Activated CD8-positive, alpha-beta T cell treated with anti-CD3 and anti-CD28 coated beads, Interleukin-2, amount 10 ng/mL, durations not matched to agents 7 days and 5 days (primary cell): Measurements from ENCODE around the gene NPFF. TPM values are rescaled to one million over a fixed set of nuclear protein-coding genes. Genes with fewer than 3 reads are reported as not detected.
A peak's percentile ranks its signal among the peaks of the same experiment; 100 is the strongest.

ENCODE experiments used
- ATAC-seq: fragments of 150-1000 bp; cut with Tn5 transposase; one replicate; pipeline ENCODE4 v1.10.0; 2021; ENCODE audit warnings: moderate library complexity
- CTCF ChIA-PET: fragments of 350-600 bp; sonication (Branson Sonifier 250); formaldehyde crosslinking; loops from one replicate; lab custom pipeline; 2021; ENCODE audit warnings: antibody characterized with exemption; lab: Charles Lee
- POLR2A ChIA-PET: fragments of 350-600 bp; sonication (Branson Sonifier 250); formaldehyde crosslinking; loops from one replicate; lab custom pipeline; 2021; ENCODE audit warnings: antibody characterized with exemption; lab: Charles Lee
- DNase-seq: peaks from one replicate; pipeline ENCODE4 v3.0.0-alpha.2; 2020
- H3K27ac Mint-ChIP-seq: one replicate; pipeline ENCODE4 v1.8.0; 2021; ENCODE audit warnings: mild to moderate bottlenecking, mixed read lengths
- H3K27me3 Mint-ChIP-seq: one replicate; pipeline ENCODE4 v1.8.0; 2021; ENCODE audit warnings: low read depth, mixed read lengths
- H3K36me3 Mint-ChIP-seq: one replicate; pipeline ENCODE4 v1.8.0; 2021; ENCODE audit warnings: low read depth, mixed read lengths
- H3K4me1 Mint-ChIP-seq: one replicate; pipeline ENCODE4 v1.8.0; 2021; ENCODE audit warnings: low read depth, mixed read lengths
- H3K4me3 Mint-ChIP-seq: one replicate; pipeline ENCODE4 v1.8.0; 2021; ENCODE audit warnings: mild to moderate bottlenecking, mixed read lengths
- H3K9me3 Mint-ChIP-seq: one replicate; pipeline ENCODE4 v1.8.0; 2022; ENCODE audit warnings: mixed read lengths; ENCODE audit not compliant: insufficient read depth
- total RNA-seq, 2 experiments: library from RNA; stranded (reverse); gene quantifications; one replicate each; pipeline ENCODE4 v1.2.3, GENCODE V29; 2021

The NPFF gene
- total RNA-seq, 2 experiments from 2014 or later: not detected

DNA sequence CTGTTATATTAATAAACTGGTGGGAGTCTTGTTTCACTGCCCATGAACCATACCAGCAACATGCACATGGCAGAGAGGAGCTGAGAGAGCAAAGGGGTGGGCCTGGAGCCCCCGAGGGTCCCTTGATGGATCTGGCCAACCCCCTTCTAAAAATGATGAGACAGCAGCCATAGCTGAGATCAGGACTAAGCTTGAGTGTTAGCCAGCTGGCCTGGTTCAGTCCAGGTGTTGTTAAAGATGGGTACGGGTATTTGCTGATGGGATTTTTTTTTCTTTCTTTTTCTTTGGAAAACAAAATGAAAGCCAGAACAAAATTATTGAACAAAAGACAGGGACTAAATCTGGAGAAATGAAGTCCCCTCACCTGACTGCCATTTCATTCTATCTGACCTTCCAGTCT is 39.4 kb downstream of the NPFF start:
- DNase-seq: no peak
- Mint-ChIP-seq H3K27ac (no peak overlapping the region), H3K27me3 (no peaks in the 10 kb centered on the region), H3K36me3 (peaks cover 81% of the 10 kb centered on the region), H3K4me3 (no peak overlapping the region), H3K9me3 (no peaks in the 10 kb centered on the region), H3K4me1 (peaks cover 25% of the 10 kb centered on the region)
- no peak for ATAC-seq
- ChIA-PET CTCF (interaction anchor here (0.6 to 1.6 kb wide), 4 partner anchors 9 to 115 kb away, joined by 3 to 7 read pairs (median 4); no protein-coding TSS in a partner anchor), POLR2A (interaction anchor here (1.0 kb wide), 1 partner anchor 9 kb away, joined by 5 read pairs; no protein-coding TSS in a partner anchor)

DNA sequence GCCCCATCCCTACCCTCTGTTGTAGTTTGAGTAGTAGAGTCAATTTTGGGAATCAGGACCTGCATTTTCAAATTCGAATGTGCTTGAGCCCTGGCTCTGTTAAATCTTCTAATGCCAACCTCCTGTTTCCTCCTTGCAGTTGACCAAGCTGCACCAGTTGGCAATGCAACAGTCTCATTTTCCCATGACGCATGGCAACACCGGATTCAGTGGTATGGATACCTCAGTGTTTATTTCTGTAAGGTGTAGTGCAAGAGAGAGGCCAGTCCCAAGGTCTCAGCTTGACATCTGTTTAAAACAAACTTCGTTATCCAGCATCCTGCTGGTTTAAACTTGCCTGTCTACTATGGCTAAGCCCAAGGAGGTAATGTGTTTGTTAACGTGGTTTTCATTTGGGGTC is 40.2 kb downstream of the NPFF start:
- no peak overlapping the region for H3K4me3 Mint-ChIP-seq
- H3K9me3 Mint-ChIP-seq: no peaks in the 10 kb centered on the region
- no peaks in the 10 kb centered on the region for H3K27me3 Mint-ChIP-seq
- ATAC-seq: no peak
- ChIA-PET CTCF (interaction anchor here (3.1 kb wide), 1 partner anchor 9 kb away, joined by 15 read pairs; no protein-coding TSS in a partner anchor), POLR2A (interaction anchor here (1.0 kb wide), 1 partner anchor 8 kb away, joined by 5 read pairs; no protein-coding TSS in a partner anchor)
- peak overlapping the region; percentile 5 for H3K27ac Mint-ChIP-seq
- H3K36me3 Mint-ChIP-seq: peaks cover 82% of the 10 kb centered on the region
- H3K4me1 Mint-ChIP-seq: peaks cover 25% of the 10 kb centered on the region
- no peak for DNase-seq

DNA sequence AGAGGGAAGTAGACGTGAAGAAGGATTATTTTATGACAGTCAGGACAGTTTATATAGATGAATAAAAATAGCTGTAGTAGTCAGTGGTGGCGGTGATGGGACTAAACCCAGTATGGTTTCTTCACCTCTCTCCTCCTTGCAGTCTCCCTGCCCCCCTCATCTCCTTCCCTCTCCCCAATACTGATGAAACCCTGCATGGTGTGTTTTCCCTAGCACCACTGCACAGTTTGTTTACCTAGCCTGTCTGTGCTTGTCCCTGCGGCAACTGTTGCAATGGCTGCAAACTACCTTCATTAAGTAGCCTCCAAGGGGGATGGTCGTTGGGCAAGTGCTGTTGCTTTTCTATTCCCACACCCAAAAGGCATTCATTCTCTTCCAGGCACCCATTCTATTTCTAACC is 40.6 kb downstream of the NPFF start:
- ATAC-seq: no peak
- Mint-ChIP-seq H3K36me3 (peaks cover 82% of the 10 kb centered on the region), H3K4me3 (no peak overlapping the region), H3K27me3 (no peaks in the 10 kb centered on the region), H3K9me3 (no peaks in the 10 kb centered on the region), H3K4me1 (peaks cover 22% of the 10 kb centered on the region), H3K27ac (peak overlapping the region; percentile 5)
- no peak for DNase-seq
- CTCF ChIA-PET: interaction anchor here (3.1 kb wide), 1 partner anchor 10 kb away, joined by 15 read pairs; no protein-coding TSS in a partner anchor
- POLR2A ChIA-PET: no interaction called here

DNA sequence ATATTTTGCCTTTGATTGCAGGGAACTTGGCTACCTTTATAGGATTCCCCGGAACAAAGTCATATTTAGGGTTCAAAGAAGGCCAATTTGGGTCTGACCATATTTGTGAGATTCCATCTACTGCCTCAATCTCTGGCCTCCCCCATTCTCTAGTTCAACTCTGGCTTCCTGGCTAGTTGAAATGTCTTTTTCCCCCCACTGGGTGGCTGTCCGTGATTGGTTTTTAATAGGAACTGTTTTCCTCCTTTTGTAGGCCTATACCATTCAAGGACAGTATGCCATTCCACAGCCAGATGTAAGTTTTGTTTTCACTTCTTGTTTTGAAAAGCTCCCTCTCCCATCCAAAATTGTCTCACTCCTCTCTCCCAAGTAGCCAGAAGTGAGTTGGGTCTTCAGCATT is 41.6 kb downstream of the NPFF start:
- H3K36me3 Mint-ChIP-seq: peaks cover 82% of the 10 kb centered on the region
- POLR2A ChIA-PET: interaction anchor here (0.6 to 1.2 kb wide), 3 partner anchors 9 to 26 kb away, joined by 3 to 4 read pairs (median 3); no protein-coding TSS in a partner anchor
- no peak for DNase-seq
- CTCF ChIA-PET: interaction anchor here (1.7 to 3.1 kb wide), 2 partner anchors 11 to 12 kb away, joined by 4 to 15 read pairs; no protein-coding TSS in a partner anchor
- H3K4me1 Mint-ChIP-seq: peaks cover 21% of the 10 kb centered on the region
- H3K4me3 Mint-ChIP-seq: no peak overlapping the region
- H3K27ac Mint-ChIP-seq: no peak overlapping the region
- no peaks in the 10 kb centered on the region for H3K9me3 Mint-ChIP-seq
- no peak for ATAC-seq
- H3K27me3 Mint-ChIP-seq: no peaks in the 10 kb centered on the region

DNA sequence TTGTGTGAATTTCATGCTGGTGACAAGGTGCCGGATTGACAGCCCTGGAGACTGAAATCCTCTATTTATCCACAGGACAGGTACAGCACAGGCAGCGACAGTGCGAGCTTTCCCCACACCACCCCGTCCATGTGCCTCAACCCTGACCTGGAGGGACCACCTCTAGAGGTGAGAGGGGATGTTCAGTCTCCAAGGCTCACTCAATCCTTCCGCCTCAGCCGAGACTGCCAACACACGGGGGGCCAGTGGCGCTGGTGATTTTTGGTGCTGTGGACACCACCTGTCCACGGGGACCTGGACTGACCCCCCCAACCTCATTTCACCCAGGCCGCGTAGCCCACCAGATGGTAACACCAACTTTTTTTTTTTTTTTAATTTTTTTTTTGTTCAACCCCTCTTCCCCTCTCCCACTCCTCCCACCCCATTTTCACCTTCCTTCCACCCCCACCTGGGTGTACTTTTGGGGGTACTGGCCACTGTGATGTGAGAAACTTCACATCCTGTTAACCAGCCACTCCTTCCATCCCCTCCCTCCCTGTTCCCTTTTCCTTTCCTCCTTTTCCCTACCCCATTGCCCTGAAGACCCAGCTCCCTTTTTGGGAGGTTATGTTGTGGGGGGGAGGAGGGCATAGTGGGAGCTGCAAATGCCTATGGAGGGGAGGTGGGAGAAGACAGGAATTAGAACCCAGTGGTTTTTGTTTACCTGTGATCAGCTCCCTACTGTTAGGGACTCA is 42.4 kb downstream of the NPFF start:
- Mint-ChIP-seq H3K27me3 (no peaks in the 10 kb centered on the region), H3K9me3 (no peaks in the 10 kb centered on the region), H3K4me1 (peaks cover 26% of the 10 kb centered on the region), H3K27ac (peak overlapping the region; percentile 43), H3K36me3 (peaks cover 87% of the 10 kb centered on the region), H3K4me3 (no peak overlapping the region)
- ChIA-PET CTCF (interaction anchor here (1.7 to 3.1 kb wide), 2 partner anchors 11 to 12 kb away, joined by 4 to 15 read pairs; no protein-coding TSS in a partner anchor), POLR2A (interaction anchor here (0.6 to 1.2 kb wide), 5 partner anchors 10 to 27 kb away, joined by 3 to 4 read pairs (median 3); no protein-coding TSS in a partner anchor)
- DNase-seq (no peak), ATAC-seq (no peak)

DNA sequence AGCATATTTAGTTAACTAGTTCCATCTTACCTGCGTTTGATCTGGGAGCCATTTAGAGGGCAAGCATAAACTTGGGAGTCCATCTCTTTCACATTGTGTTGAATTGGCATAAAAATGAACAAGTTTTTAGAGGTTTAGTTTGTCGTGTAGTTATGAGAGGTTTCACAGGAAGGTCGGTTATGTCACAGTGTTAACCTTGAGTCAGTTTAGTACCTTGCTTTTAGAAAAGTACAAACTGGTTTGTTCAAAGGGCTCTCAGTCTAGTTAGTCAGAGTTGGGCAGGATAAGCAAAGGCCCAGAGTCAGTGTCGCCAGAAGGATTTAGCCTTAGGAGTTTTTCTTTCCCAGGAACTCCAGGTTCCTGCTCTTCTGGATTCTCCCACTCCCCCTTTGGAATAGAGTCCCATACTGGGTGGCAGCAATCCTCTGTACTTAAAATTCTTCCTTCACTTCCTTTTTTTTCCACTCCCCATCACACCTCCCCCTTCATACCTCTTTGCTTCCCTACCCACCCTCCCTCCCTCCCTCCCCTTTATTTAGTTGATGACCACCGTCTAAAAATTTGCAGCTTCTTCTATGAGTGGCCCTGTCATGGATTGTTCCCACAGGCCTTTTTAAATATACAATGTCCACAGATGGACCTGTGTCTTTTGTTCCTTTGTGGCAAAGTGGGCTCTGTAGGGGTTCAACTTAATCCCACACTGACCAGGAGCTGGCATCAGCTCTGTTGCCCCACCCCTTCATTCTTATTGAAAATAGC is 43.3 kb downstream of the NPFF start:
- Mint-ChIP-seq H3K27me3 (no peaks in the 10 kb centered on the region), H3K4me3 (no peak overlapping the region), H3K4me1 (peaks cover 29% of the 10 kb centered on the region), H3K36me3 (peaks cover 89% of the 10 kb centered on the region), H3K9me3 (no peaks in the 10 kb centered on the region), H3K27ac (no peak overlapping the region)
- POLR2A ChIA-PET: interaction anchor here (0.6 to 1.2 kb wide), 4 partner anchors 10 to 277 kb away, joined by 3 read pairs; no protein-coding TSS in a partner anchor
- ATAC-seq: no peak
- no peak for DNase-seq
- CTCF ChIA-PET: interaction anchor here (1.7 to 3.1 kb wide), 2 partner anchors 11 to 13 kb away, joined by 4 to 15 read pairs; no protein-coding TSS in a partner anchor

DNA sequence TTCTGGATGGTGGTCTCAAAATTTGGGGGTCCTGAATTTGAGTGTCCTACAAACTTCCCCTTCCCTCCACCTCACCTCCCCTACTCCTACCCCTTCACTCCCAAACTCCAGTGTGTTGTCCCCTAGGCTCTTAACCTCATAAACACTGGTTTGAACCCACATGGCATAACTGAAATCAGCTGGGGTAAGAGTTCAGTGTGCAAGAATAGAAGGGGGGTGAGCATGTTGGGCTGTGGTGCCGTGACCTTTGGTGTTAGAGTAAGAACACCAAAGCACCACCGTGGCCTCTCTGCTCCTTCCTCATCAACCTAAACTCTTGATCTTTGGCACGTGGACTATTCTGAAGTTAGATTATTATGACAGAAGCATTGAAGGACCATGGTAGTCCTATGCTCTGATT is 44.3 kb downstream of the NPFF start:
- Mint-ChIP-seq H3K36me3 (peaks cover 91% of the 10 kb centered on the region), H3K4me3 (no peak overlapping the region), H3K4me1 (peaks cover 24% of the 10 kb centered on the region), H3K27ac (no peak overlapping the region), H3K9me3 (no peaks in the 10 kb centered on the region), H3K27me3 (no peaks in the 10 kb centered on the region)
- CTCF ChIA-PET: interaction anchor here (3.3 kb wide), 1 partner anchor 13 kb away, joined by 14 read pairs; no protein-coding TSS in a partner anchor
- POLR2A ChIA-PET: no interaction called here
- ATAC-seq (no peak), DNase-seq (no peak)

DNA sequence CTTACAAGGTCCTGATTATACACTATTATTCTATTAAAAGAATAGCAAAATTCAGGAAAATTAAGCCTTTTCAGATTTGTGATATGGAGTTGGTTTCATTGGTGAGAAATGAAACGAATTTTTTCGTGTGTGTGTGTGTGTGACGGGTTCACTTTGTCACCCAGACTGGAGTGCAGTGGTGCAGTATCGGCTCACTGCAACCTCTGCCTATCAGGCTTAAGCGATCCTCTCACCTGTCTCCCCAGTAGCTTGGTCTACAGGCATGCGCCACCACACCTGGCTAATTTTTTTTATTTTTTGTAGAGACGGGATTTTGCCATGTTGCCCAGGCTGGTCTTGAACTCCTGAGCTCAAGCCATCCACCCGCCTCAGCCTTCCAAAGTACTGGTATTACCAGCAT is 45.7 kb downstream of the NPFF start:
- DNase-seq (no peak), ATAC-seq (no peak)
- H3K27me3 Mint-ChIP-seq: no peaks in the 10 kb centered on the region
- peaks cover 83% of the 10 kb centered on the region for H3K36me3 Mint-ChIP-seq
- POLR2A ChIA-PET: interaction anchor here (0.7 kb wide), 2 partner anchors 102 to 136 kb away, joined by 3 read pairs; no protein-coding TSS in a partner anchor
- H3K4me1 Mint-ChIP-seq: peaks cover 25% of the 10 kb centered on the region
- H3K4me3 Mint-ChIP-seq: no peak overlapping the region
- H3K27ac Mint-ChIP-seq: no peak overlapping the region
- H3K9me3 Mint-ChIP-seq: no peaks in the 10 kb centered on the region
- CTCF ChIA-PET: interaction anchor here (1.5 to 3.3 kb wide), 2 partner anchors 15 to 109 kb away, joined by 3 to 14 read pairs; no protein-coding TSS in a partner anchor

DNA sequence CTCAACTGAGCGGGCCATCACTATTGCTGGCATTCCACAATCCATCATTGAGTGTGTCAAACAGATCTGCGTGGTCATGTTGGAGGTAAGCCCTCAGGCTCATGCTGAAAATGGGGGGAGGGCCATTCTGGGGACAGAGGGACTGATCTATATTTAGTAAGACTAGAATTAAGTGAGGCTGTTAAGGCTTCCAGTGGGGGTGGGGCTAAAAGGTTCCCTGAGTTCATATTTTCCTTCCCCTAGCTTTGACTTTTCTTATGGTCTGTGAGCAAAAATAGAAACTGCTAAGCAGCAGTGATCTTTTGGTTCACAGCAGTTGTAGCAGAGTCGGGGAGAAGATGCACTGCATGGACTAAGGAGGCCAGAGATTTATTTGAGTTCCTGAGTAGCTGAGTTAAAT is 46.2 kb downstream of the NPFF start:
- H3K9me3 Mint-ChIP-seq: no peaks in the 10 kb centered on the region
- ChIA-PET POLR2A (interaction anchor here (0.6 to 1.5 kb wide), 3 partner anchors 12 to 166 kb away, joined by 3 read pairs; no protein-coding TSS in a partner anchor), CTCF (interaction anchor here (1.5 to 3.3 kb wide), 3 partner anchors 15 to 109 kb away, joined by 3 to 14 read pairs (median 3); no protein-coding TSS in a partner anchor)
- no peak overlapping the region for H3K27ac Mint-ChIP-seq
- ATAC-seq: no peak
- DNase-seq: no peak
- H3K4me1 Mint-ChIP-seq: peaks cover 27% of the 10 kb centered on the region
- no peaks in the 10 kb centered on the region for H3K27me3 Mint-ChIP-seq
- peaks cover 83% of the 10 kb centered on the region for H3K36me3 Mint-ChIP-seq
- H3K4me3 Mint-ChIP-seq: no peak overlapping the region

DNA sequence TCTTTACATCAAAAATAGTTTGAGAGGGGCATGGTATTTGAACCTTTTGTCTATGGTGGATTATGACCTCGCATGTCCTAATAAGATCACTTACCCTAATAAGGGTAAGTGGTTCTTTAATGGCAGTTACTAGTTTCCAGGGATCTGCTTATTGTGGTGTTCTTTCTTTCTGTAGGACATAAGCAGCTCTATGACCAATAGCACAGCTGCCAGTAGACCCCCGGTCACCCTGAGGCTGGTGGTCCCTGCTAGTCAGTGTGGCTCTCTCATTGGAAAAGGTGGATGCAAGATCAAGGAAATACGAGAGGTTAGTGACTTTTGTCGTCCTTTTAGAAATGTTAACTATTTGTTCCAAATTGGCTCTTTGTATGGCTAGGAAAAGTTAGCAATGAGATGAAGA is 48.2 kb downstream of the NPFF start:
- H3K9me3 Mint-ChIP-seq: no peaks in the 10 kb centered on the region
- no peak overlapping the region for H3K27ac Mint-ChIP-seq
- H3K36me3 Mint-ChIP-seq: peaks cover 83% of the 10 kb centered on the region
- no peaks in the 10 kb centered on the region for H3K27me3 Mint-ChIP-seq
- ChIA-PET POLR2A (interaction anchor here (1.2 to 1.7 kb wide), 4 partner anchors 9 to 23 kb away, joined by 3 to 5 read pairs (median 5); no protein-coding TSS in a partner anchor), CTCF (interaction anchor here (1.0 to 1.7 kb wide), 5 partner anchors 15 to 107 kb away, joined by 3 to 5 read pairs (median 4); no protein-coding TSS in a partner anchor)
- H3K4me1 Mint-ChIP-seq: peaks cover 38% of the 10 kb centered on the region
- H3K4me3 Mint-ChIP-seq: no peak overlapping the region
- DNase-seq (no peak), ATAC-seq (no peak)
